ENCODE measurements around the gene KLHDC8B. TPM values are rescaled to one million over a fixed set of nuclear protein-coding genes. Genes with fewer than 3 reads are reported as not detected.

The KLHDC8B gene
- total and polyA plus RNA-seq, 9 of the 15 experiments (the other 6 are each of a cell fraction or from before 2014, with no cell fraction given) = 6.9 to 34.8 (median 25.2) TPM

- peak; percentile 49 for TF ChIP-seq PRDM10 (IDR thresholded peaks at IDR 0.05; ENCODE audit: partially characterized antibody)
- TF ChIP-seq MTA2 (IDR thresholded peaks at IDR 0.05; ENCODE audit: low read depth) = peak; percentile 46
- no peak for TF ChIP-seq IRF9 (tag; IDR thresholded peaks at IDR 0.05)
- TF ChIP-seq BRD9 (IDR thresholded peaks at IDR 0.05; ENCODE audit: low read depth, partially characterized antibody) = peak; percentile 92
- TF ChIP-seq BCOR (IDR thresholded peaks at IDR 0.05) = peak; percentile 79
- TF ChIP-seq RAD21 (CRISPR knock-in tag; conservative IDR thresholded peaks at IDR 0.05 in 1 of 2, IDR thresholded peaks at IDR 0.05 in 1 of 2) = peak; percentile 76 to 79
- peak in 1 of 2 experiments; percentile 49; a peak in 2 of 3 replicates for TF ChIP-seq CBX3 (IDR thresholded peaks at IDR 0.05; ENCODE audit: borderline replicate concordance in 1 of 2, low read length in 2 of 2)
- TF ChIP-seq ZNF318 (IDR thresholded peaks at IDR 0.05; ENCODE audit: borderline replicate concordance in 1 of 2, low read depth in 1 of 2) = peak in 1 of 2 experiments; percentile 65; a peak in 1 of 4 replicates
- peak; percentile 83 to 86 for TF ChIP-seq NRF1 (conservative IDR thresholded peaks at IDR 0.05 in 1 of 2, IDR thresholded peaks at IDR 0.05 in 1 of 2)
- peak in 1 of 2 experiments; percentile 91; a peak in 2 of 4 replicates for TF ChIP-seq HDAC1 (IDR thresholded peaks at IDR 0.05)
- TF ChIP-seq ZNF586 (CRISPR knock-in tag; conservative IDR thresholded peaks at IDR 0.05) = no peak
- TF ChIP-seq ARID2 (IDR thresholded peaks at IDR 0.05) = 0 out of 2 replicates have a peak, but pooled peaks have one; percentile 55
- TF ChIP-seq RBM39 (optimal IDR thresholded peaks at IDR 0.05; ENCODE audit: low read depth, low read length) = no peak
- 0 out of 2 replicates have a peak, but pooled peaks have one; percentile 33 for TF ChIP-seq SOX6 (IDR thresholded peaks at IDR 0.05)
Observed at GRCh38 chr3:49171119-49171774, at the start of gene KLHDC8B (continued).

Measured in K562 (cell line).